Skin of body (tissue), 2 donors: ENCODE data around the gene MTFP1. TPM values are rescaled to one million over a fixed set of nuclear protein-coding genes. Genes with fewer than 3 reads are reported as not detected.
"Not testable (repeated sequence)": the region's sequence is repeated elsewhere in the genome, so short reads cannot be mapped to it uniquely, and the experiment has no call there.

Experiments used
- DNase-seq: peaks from one replicate; lab custom pipeline; 2025; lab: John Stamatoyannopoulos, UW
- total RNA-seq: library from RNA; depleted of rRNA; stranded (reverse); fragments of >200 nt; gene quantifications from one replicate; pipeline ENCODE4 v1.2.3, GENCODE V29; 2014

MTFP1 gene
- total RNA-seq, 1 donor from 2014 or later = 3.3 TPM

DNA sequence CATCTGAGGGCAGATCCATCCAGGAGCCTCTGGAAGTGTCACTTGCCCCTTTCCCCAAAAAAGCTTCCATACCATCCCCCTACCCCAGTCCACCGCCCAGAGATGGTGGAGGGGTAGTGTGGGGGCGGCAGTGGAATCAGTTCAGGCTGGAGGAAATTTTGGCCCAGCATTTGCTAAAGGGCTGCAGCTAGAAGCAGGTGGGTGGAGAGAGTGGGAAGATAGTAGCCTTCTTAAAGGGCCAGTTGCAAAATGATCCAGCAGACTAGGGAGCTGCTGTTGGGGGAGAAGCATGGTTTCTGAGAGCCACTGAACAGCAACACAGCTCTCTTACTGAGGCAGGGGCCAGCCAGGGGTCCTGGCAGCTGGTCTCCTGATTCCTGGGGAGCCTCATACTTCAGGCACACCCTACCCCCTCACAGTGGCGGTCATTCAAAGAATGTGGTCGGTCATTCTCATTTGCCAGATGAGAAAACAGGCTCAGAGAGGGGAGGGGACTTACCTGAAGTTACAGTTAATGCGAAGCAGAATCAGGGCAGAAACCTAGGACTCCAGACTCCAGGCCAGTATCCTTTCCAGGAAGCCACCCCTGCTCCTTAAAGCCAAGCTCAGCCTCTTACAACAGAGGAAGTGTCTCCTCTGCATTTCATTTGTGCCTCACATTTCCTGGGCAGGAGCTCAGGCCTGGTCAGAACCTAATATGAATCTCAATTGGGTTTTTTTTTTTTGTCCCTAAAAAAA, 23.4 kb upstream of the MTFP1 start:
- no peak for DNase-seq

DNA sequence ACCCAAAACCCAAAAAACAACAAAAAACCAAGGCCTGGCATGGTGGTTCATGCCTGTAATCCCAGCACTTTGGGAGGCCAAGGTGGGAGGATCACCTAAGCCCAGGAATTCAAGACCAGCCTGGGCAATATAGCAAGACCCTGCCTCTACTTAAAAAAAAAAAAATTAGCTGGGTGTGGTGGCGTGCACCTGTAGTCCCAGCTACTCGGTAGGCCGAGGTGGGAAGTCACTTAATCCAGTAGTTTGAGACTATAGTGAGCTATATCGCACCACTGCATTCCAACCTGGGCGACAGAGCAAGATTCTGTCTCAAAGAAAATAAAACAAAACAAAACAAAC, 22.8 kb upstream of the MTFP1 start:
- not testable (repeated sequence) for DNase-seq

DNA sequence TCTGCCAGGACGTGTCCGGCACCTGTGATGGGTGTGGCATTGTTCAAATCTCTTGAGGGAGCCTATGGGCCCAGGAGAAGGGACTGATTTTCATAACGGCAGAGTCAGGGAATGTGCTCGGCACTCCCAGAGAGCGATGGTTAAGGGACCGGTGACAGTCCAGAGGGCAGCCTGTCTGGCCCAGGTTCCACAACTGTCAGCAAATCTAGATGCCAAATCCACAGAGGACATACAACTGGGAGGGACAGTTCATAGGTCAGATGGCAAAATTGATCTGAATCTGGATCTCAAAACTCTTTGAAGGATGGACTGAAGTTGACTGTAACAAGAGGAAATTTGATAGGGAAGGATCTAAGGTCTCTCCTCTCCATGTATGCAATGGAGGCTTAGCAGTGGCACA, 21.3 kb upstream of the MTFP1 start:
- no peak for DNase-seq

DNA sequence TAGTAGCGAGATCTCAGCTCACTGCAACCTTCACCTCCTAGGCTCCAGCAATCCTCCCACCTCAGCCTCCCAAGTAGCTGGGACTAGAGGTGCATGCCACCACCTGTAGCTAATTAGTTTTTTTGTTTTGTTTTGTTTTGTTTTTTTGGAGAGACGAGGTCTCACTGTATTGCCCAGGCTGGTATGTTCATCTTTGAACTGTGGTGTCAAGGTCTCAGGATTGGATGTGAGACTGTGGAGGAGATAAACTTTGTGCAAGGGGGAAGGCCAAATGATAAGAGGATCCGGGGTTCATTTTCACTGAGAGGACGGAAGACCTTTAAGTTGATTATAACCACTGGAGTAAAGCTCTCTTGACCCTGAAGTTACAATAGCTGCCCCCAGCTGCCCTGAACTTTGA, 19.8 kb upstream of the MTFP1 start:
- no peak for DNase-seq

DNA sequence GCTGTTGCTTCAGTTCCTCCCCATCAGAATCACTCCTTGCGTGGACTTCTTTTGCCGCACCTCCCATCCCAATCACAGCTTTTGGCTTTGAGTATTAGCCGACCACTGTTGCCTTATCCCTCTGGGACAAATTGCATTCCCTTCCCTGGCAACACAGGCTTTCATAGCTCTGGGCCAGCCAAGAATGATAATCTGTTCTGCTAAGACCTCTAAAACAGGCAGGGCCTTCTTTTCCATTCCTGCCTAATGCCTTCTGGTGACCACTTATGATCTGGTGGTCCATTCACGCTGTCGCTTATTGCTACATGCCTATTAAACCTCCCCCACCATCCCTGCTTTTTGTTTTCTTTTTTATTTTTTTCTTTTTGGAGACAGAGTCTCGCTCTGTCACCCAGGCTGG, 19.2 kb upstream of the MTFP1 start:
- no peak for DNase-seq

DNA sequence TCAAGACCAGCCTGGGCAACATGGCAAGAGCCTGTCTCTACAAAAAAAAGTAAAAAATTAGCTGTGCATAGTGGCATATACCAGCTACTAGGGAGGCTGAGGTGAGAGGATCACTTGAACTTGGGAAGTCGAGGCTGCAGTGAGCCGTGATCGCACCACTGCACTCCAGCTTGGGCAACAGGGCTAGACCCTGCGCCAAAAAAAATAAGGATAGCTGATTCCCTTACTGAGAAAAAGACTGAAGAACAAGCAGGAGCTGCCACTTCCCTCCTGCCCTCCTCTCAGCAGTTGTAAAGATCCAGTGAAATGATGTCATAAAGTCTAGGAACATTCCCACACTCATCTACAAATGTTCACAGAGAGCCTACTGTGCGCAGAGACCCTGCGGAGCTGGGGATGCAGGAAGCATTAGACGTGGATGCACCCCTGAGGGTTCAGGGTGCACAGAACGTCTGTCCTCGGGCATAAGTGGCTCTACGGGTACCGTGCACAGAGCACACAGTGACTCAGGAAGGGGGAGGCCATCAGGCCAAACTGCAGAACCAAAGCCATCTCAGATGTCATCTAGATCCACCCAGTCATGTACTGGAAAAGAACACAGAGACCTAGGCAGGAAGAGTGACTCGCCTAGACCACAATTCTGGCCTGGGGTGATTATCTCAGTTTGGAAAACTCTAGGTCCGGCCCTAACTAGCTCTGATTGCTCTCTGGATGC, 17.0 kb upstream of the MTFP1 start:
- no peak for DNase-seq

DNA sequence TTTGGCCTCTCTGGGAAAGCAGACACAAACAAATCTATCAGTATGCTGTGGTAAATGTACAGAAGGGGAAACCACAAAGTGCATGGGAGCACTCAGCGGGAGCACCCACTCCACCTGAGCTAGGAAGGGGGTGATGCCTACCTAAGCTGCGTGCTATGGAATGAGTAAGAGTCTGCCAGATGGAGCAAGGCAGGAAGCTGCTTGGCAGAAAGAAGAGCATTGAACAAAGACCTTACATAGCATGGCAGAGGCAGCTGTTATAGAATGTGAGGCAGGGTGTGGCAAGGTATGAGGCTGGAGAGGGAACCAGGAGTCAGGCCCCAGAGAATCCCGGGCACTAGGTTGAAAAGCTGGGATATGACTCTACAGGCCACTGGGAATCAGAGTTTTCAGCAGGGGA, 13.8 kb upstream of the MTFP1 start:
- DNase-seq = no peak

DNA sequence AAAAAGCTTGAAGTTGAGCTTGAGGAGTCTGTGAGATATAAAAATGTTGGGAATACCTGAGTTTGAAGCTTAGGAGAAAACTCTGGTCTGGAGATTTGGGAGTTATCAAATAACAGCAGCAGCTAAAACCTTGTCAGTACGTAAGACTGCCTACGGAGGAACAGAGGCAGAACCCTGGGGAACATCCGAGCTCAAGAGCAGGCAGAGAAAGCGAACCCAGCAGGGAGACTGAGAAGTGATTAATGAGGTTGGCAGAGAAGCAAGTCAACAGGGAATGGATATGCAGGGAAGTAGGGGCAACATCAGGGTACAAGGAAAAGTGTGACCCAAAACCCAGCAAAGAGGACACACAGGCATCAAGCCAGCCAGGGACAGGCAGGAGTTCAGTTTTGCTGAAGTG, 12.6 kb upstream of the MTFP1 start:
- no peak for DNase-seq

DNA sequence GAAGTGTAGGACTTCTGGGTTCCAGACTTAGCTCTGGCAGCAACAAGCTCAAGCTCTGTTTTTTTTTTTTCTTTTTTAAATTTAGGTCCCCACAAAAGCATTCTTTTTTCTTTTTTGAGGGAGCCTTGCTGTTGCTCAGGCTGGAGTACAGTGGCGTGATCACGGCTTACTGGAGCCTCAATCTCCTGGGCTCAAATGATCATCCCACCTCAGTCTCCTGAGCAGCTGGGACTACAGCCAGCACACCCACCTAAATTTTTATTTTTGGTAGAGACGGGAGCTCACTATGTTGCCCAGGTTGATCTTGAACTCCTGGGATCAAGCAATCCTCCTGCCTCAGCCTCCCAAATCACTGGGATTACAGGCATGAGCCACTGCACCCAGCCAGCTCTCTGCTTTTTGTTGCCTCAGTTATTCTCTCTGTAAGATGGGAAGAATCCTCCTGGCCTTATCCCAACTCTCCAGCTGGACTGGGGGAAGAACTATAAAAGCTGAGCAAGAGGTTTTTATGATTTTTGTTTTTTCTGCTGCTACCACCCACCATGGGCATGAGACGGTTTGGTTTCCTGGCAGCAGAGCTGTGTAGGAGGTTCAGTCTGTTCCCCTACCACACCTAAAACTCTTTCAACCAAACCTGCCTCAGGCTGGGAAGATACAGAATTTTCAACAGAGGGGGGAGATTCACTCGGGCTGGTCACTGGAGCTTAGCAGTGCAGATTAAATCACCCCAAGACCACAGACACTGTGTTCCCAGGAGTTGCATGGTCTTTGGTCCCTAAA, 11.6 kb upstream of the MTFP1 start:
- DNase-seq = no peak

DNA sequence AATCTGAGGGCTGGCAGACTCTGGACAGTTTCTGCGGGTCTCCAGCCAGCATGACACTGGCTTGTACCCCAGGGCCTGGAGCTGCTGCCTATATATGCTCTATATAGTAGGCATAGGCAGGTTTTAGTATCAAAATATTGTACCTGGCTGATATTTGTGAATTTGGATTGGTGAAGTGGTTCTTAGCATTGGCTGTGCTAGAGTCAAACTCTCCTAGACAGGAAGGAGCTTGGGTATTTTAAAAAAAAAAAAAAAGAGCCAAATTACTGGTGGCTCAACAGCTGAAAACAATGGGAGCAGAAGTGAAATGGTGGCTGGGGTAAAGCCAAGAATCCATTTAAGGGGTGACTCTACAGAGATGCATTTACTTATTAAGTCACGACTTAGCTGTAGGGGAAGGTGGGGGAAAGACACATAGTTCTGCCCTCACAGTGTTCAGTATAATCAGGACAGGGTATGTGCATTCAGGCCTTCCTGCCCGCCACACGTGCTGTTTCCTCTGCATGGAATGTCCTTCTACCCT, 11.0 kb upstream of the MTFP1 start:
- DNase-seq = no peak

DNA sequence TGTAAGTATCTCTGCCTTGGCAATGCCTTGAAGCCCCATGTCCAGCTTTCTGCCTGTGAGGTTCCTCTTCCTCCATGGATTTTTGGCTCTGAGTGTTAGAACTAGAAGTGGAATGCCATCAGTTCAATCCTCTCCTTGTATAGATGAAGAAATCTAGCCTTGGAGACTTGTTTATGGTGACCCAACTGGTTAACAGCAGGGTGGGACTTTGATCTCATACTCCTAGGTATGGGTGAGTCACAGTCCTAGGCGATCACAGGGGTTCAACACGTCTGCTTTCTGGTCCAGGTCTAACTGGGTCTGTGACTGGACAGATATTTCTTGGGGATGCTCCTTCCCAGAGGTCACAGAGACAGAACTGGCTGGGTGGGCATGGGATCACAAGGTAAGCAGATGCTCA, 9.2 kb upstream of the MTFP1 start:
- no peak for DNase-seq

DNA sequence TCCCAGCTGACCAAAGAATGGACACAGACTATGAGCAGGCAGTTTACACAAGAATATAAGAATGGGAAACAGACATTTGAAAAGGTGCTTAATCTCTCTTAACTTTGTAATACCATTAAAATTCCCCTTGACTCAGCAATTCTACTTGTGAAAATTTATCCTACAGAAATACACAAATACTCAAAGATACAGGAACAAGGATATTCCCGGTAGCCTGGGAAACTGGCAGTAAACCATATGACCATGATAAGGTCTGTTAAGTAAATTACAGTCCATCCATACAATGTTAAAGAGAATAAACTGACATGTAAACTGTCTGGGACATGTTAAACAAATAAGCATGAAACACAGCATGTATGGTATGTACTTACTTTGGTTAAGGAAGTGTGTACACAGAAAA, 8.7 kb upstream of the MTFP1 start:
- DNase-seq = no peak

DNA sequence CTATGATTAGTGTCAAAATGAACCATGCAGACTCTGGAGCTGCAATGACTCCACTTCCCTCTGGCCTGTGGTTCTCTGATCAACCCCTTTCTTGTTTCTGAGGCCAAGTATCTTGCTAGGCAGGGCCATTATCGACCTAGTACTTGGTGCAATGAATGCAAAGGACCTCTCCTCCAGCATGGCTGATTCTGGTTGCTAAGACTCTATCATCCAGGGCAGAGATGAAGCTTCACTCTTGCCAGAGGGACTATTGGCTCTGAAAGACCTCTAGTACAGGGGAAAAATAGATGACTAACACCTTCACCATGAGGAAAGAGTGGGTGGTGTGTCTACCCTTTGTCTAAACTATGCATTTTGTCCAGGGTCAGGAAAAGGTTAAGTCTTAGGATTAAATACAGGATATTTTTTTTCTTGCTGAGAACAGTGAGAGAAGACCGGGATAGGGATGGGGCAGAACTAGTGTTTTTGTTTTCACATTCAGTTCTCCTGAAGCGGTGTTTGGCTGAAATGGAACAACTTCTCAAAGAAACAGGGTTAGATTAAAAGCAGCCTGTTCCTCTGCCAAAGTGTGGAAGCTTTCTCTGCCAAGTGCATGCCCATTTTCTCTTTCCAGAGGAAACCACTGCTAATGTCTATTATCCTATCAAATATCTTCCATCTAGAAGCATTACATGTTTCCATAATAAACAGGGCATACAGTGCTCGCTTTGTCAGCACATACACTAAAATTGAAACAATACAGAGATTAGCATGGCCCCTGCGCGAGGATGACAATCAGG, 5.0 kb upstream of the MTFP1 start:
- no peak for DNase-seq

DNA sequence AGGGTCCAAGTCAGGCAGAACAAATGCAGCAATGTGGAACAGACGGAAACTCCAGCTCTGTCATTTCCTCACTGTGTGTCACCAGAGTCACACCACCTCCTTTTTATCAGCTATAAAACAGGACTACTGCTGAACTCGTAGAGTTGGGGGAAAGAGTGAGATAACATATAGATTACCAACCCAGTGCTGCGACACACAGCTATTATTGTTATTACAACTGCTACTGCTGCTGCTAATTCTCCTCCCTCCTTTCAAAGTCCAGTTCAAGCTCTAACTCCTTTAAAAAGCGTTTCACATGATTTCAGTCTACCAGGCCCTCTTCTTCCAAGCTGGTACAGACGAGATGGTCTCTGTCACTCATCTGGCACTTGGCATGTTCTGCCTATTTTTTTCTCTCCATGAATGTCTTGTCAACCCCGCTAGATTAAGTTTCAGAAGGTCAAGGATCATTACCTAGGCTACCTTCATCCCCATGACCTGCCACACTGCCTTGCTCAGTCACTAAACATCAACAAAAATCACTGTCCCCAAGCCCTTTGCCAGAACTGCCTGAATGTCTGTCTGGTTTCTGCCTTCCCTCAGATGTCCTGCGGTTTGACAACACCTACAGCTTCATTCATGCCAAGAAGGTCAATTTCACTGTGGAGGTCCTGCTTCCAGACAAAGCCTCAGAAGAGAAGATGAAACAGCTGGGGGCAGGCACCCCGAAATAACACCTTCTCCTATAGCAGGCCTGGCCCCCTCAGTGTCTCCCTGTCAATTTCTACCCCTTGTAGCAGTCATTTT, 3.7 kb upstream of the MTFP1 start:
- DNase-seq = no peak

DNA sequence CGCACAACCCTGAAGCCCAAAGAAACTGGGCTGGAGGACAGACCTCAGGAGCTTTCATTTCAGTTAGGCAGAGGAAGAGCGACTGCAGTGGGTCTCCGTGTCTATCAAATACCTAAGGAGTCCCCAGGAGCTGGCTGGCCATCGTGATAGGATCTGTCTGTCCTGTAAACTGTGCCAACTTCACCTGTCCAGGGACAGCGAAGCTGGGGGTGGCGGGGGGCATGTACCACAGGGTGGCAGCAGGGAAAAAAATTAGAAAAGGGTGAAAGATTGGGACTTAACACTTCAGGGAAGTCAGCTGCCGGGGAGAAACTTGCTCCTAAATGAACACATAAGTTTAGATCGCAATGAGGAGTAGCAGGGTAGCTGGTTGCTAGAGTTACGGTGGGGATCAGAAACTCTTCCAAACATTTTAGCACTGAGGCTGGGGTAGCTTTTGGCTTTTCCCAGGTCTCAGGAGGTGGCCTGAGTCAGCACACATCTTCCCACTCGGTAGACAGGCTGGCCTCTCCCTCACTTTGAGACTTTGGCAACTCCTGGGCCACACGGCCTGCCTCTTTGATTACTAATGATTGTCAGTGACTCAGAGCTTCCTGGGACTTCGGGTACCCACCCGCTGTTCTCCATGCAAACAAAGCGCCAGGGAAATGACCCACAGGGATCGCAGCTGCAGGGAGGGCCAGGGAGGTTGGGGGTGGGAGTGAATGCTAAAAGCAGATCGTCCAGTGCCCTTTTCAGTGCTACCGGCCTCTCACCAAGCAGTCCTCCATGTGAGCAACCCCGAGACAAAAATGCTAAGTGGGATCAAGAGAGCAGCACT, 2.9 kb upstream of the MTFP1 start:
- DNase-seq = peak; percentile 33

DNA sequence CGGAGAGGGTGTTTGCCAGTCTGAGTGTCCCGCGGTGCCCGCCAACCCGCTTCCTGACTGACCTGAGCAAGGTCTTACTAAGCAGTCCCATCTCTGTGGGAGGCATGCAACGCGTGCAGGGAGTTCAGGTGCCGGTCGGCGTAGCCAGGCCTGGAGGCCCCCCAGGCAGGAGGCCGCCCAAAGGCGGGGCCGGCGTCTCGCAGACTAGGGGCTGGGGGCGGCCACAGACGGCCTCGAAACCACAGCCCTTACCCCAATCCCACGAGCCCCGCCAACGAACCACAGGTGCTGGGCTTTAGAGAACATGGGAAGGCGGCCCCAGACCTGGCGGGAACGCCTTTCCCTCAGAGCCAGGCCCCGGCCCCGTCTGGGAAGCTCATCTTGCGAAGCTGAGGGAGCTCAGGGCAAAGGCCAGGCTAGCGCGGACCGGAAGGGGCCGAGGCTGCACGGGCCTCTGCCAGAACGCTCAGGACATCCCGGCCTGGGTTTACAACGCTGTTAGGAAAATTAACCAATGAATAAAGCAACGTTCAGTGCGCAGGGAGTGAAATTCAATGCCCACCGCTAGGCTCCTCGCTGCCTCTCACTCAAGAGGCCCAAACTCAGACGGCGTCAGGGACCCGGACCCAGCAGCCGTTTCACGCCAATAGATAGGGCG, 2.1 kb upstream of the MTFP1 start:
- DNase-seq = peak; percentile 53

DNA sequence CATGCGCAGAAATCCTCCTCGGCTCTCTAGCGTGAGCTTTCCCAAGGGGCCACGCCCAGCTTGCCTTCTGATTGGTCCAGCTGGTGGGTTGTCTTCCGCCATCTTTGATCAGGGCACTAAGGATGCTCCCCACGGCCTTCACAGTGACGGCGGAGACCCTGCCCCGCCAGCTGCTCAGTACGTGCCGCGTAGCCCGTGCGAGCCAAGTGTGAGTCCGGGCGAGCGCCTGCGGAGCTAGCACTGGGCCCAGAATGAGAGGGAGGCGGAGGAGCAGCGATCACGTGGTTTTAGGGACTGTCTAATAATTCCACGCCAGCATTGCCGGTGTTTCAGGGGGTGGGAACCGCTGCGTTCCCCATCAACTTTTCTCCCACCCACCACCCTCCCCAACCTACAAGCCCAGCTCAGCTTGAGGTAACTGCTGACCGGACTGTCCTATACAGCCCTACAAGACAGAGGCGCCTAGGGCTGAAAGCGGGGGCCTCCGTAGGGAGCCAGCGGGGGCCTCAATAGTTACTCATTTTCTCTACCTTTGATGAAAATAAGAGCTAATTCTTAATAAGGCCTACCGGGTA, 1.5 kb upstream of the MTFP1 start:
- peak; percentile 100 for DNase-seq

DNA sequence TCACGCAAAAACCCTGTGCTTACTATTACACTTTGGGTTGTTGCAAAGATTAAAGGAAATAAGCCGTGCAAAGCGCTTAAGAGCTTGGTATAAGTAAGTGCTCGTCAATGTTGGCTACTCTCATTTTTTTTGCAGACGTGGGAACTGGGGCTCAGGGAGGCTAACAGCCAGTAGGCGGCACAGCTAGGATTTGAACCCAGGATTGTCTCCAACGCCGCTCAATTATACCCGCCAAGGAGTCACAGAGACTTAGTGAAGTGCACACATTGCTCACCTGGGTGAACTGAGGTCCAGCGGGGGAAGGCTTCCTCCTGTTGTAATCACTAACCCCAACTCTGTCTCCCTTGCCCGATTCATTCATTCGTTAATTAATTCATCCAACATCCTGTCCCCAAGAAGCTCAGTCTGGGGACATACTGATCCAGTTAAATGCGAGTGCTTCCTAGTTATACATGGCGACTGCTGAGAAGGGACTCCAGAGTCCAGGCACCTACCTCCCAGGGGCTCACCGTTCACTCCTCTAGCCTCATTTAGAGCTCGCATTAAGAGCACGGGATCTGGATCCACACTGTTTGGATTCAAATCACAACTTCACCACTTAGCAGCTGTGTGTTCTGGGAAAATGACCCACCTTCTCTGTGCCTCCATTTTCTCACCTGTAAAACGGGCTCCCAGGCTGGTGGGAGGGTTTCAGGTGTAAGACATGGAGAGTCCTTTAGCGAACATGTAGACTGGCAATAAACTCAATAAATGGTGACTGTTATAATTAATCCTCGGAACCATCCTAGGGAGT, 838 bp upstream of the MTFP1 start:
- no peak for DNase-seq
